ENCODE measurements around the gene TMEM258.

GRCh38 chr11:61739413-61739812, 53.0 kb downstream of the TMEM258 start:
- TF ChIP-seq TEAD4 (IDR thresholded peaks at IDR 0.05) (no peak), REST (IDR thresholded peaks at IDR 0.05; ENCODE audit: low read depth) (no peak), RAD21 (IDR thresholded peaks at IDR 0.05; ENCODE audit: low read depth) (no peak), EP300 (IDR thresholded peaks at IDR 0.05; ENCODE audit: borderline replicate concordance) (no peak), NFIC (IDR thresholded peaks at IDR 0.05) (no peak), EGR1 (IDR thresholded peaks at IDR 0.05) (no peak)
- TF ChIP-seq, protein P1, sequence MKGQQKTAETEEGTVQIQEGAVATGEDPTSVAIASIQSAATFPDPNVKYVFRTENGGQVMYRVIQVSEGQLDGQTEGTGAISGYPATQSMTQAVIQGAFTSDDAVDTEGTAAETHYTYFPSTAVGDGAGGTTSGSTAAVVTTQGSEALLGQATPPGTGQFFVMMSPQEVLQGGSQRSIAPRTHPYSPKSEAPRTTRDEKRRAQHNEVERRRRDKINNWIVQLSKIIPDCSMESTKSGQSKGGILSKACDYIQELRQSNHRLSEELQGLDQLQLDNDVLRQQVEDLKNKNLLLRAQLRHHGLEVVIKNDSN (IDR thresholded peaks at IDR 0.05): no peak

All from Ishikawa (cell line).